IMR-90 (cell line): ENCODE measurements around the gene AIP. TPM values are rescaled to one million over a fixed set of nuclear protein-coding genes. Genes with fewer than 3 reads are reported as not detected.

Source experiments
- ATAC-seq: fragments of 200-7000 bp; cut with Tn5 transposase; 2 replicates; pipeline ENCODE4 v1.9.1; 2020; ENCODE audit warnings: low read depth, mild to moderate bottlenecking, moderate library complexity
- BruUV-seq: library from RNA; stranded (reverse); fragments of 400-500 nt; replicated peaks from 2 replicates; lab custom pipeline; 2021; lab: Mats Ljungman, UMichigan
- CTCF ChIA-PET: fragments of 300-600 bp; formaldehyde crosslinking; extraction: SDS; loops from one replicate; lab custom pipeline; 2021; ENCODE audit warnings: antibody characterized with exemption; lab: Yijun Ruan, JAX
- POLR2A ChIA-PET: fragments of 300-600 bp; sonication (Branson Sonifier 250); formaldehyde crosslinking; loops from one replicate; lab custom pipeline; 2022; ENCODE audit warnings: antibody characterized with exemption; ENCODE audit not compliant: unreplicated experiment; lab: Charles Lee
- DNase-seq: peaks from one replicate; pipeline ENCODE4 v3.0.0; 2013
- H2AFZ ChIP-seq: replicated peaks from 2 replicates; pipeline ENCODE3; 2013; ENCODE audit warnings: low read length, mild to moderate bottlenecking; ENCODE audit not compliant: poor library complexity
- H2AK5ac ChIP-seq: 2 replicates; pipeline ENCODE4 v1.6.1; 2013; ENCODE audit warnings: low read depth, low read length, inconsistent platforms
- H2AK9ac ChIP-seq: replicated peaks from 2 replicates; pipeline ENCODE3; 2013; ENCODE audit warnings: mild to moderate bottlenecking, low read depth, low read length, moderate library complexity; ENCODE audit not compliant: poor library complexity
- H2BK120ac ChIP-seq: 2 replicates; pipeline ENCODE4 v1.6.1; 2013; ENCODE audit warnings: low read depth, low read length, inconsistent platforms
- H2BK15ac ChIP-seq: 3 replicates; pipeline ENCODE4 v1.6.1; 2013; ENCODE audit warnings: low read depth, low read length, inconsistent platforms
- H2BK20ac ChIP-seq: 2 replicates; pipeline ENCODE4 v1.6.1; 2013; ENCODE audit warnings: low read depth, mild to moderate bottlenecking, inconsistent platforms, low read length, moderate library complexity
- H2BK5ac ChIP-seq: 2 replicates; pipeline ENCODE4 v1.6.1; 2013; ENCODE audit warnings: mild to moderate bottlenecking, low read depth, low read length, inconsistent platforms; ENCODE audit not compliant: poor library complexity, severe bottlenecking
- H3K14ac ChIP-seq: replicated peaks from 2 replicates; pipeline ENCODE4 v1.6.1; 2013; ENCODE audit warnings: low read depth, low read length, inconsistent platforms
- H3K18ac ChIP-seq: 2 replicates; pipeline ENCODE4 v1.6.1; 2013; ENCODE audit warnings: low read depth, low read length, control low read depth
- H3K23ac ChIP-seq: 2 replicates; pipeline ENCODE4 v1.6.1; 2013; ENCODE audit warnings: low read depth, low read length, inconsistent platforms
- H3K27ac ChIP-seq: 2 replicates; pipeline ENCODE4 v1.5.1; 2013; ENCODE audit warnings: mild to moderate bottlenecking, control low read depth, low read length; ENCODE audit not compliant: insufficient read depth
- H3K27me3 ChIP-seq: 2 replicates; pipeline ENCODE4 v1.6.1; 2013; ENCODE audit warnings: low read length; ENCODE audit not compliant: control insufficient read depth, insufficient read depth
- H3K36me3 ChIP-seq: 2 replicates; pipeline ENCODE4 v1.6.1; 2013; ENCODE audit warnings: low read length, mixed read lengths; ENCODE audit not compliant: control insufficient read depth, insufficient read depth
- H3K4ac ChIP-seq: 2 replicates; pipeline ENCODE4 v1.6.1; 2013; ENCODE audit warnings: low read depth, low read length, inconsistent platforms
- H3K4me1 ChIP-seq: 2 replicates; pipeline ENCODE4 v1.6.1; 2013; ENCODE audit warnings: low read length, mixed read lengths; ENCODE audit not compliant: control insufficient read depth, insufficient read depth
- H3K4me2 ChIP-seq: 2 replicates; pipeline ENCODE4 v1.6.1; 2013; ENCODE audit warnings: low read depth, mild to moderate bottlenecking, control low read depth, low read length, moderate library complexity
- H3K4me3 ChIP-seq: 2 replicates; pipeline ENCODE4 v1.5.1; 2013; ENCODE audit warnings: low read depth, mild to moderate bottlenecking, control low read depth, low read length, moderate library complexity; ENCODE audit not compliant: insufficient read depth
- H3K56ac ChIP-seq: 2 replicates; pipeline ENCODE4 v1.6.1; 2013; ENCODE audit warnings: low read length, inconsistent platforms; ENCODE audit not compliant: insufficient read depth; ENCODE audit errors: extremely low read depth
- H3K79me1 ChIP-seq, 2 experiments: 2 replicates each; pipeline ENCODE4 v1.6.1; 2013; ENCODE audit warnings: low read length in 2 of 2, inconsistent platforms in 1 of 2, low read depth in 1 of 2
- H3K9ac ChIP-seq: 2 replicates; pipeline ENCODE4 v1.6.1; 2013; ENCODE audit warnings: low read depth, low read length, control low read depth
- H3K9me1 ChIP-seq: 2 replicates; pipeline ENCODE4 v1.6.1; 2013; ENCODE audit warnings: low read length, inconsistent platforms; ENCODE audit not compliant: insufficient read depth
- H3K9me3 ChIP-seq: 2 replicates; pipeline ENCODE4 v1.6.1; 2013; ENCODE audit warnings: low read length; ENCODE audit not compliant: control insufficient read depth, insufficient read depth
- H4K20me1 ChIP-seq: 2 replicates; pipeline ENCODE4 v1.6.1; 2013; ENCODE audit warnings: low read length, inconsistent platforms; ENCODE audit not compliant: insufficient read depth
- H4K5ac ChIP-seq: 2 replicates; pipeline ENCODE4 v1.6.1; 2013; ENCODE audit warnings: mild to moderate bottlenecking, low read depth, low read length, control low read depth
- H4K8ac ChIP-seq, 2 experiments: 2 replicates each; pipeline ENCODE4 v1.6.1; 2013; ENCODE audit warnings: low read depth in 2 of 2, low read length in 2 of 2, control low read depth in 1 of 2, inconsistent platforms in 1 of 2
- H4K91ac ChIP-seq: 2 replicates; pipeline ENCODE4 v1.6.1; 2013; ENCODE audit warnings: low read depth, low read length, inconsistent platforms; ENCODE audit not compliant: insufficient read depth
- BHLHE40 ChIP-seq: fragments of 150-350 bp; IDR thresholded peaks from 2 replicates; pipeline ENCODE4 v1.6.1; 2016; ENCODE audit warnings: mild to moderate bottlenecking, low read depth, low read length
- CEBPB ChIP-seq: IDR thresholded peaks from 2 replicates; pipeline ENCODE4 v1.6.1; 2012; ENCODE audit warnings: low read depth, low read length, improper control_type of control experiment
- CHD1 ChIP-seq: IDR thresholded peaks from 2 replicates; pipeline ENCODE4 v1.6.1; 2012; ENCODE audit warnings: low read depth, low read length, improper control_type of control experiment
- FOS ChIP-seq: fragments of 150-350 bp; IDR thresholded peaks from 2 replicates; pipeline ENCODE4 v1.6.1; 2016; ENCODE audit warnings: low read depth, low read length
- MAFK ChIP-seq: IDR thresholded peaks from 2 replicates; pipeline ENCODE4 v1.6.1; 2012; ENCODE audit warnings: low read depth, low read length, improper control_type of control experiment
- MAZ ChIP-seq: IDR thresholded peaks from 2 replicates; pipeline ENCODE4 v1.6.1; 2012; ENCODE audit warnings: low read depth, mild to moderate bottlenecking, low read length, improper control_type of control experiment, moderate library complexity, borderline replicate concordance
- MXI1 ChIP-seq: IDR thresholded peaks from 2 replicates; pipeline ENCODE4 v1.6.1; 2012; ENCODE audit warnings: low read depth, mild to moderate bottlenecking, low read length, moderate library complexity, borderline replicate concordance
- NFE2L2 ChIP-seq: fragments of 150-350 bp; IDR thresholded peaks from 2 replicates; pipeline ENCODE4 v1.6.1; 2016; ENCODE audit warnings: low read depth, mild to moderate bottlenecking, low read length
- POLR2A ChIP-seq: IDR thresholded peaks from 2 replicates; pipeline ENCODE4 v1.6.1; 2012; ENCODE audit warnings: mild to moderate bottlenecking, low read depth, low read length
- RAD21 ChIP-seq: IDR thresholded peaks from 2 replicates; pipeline ENCODE4 v1.6.1; 2012; ENCODE audit warnings: low read length, improper control_type of control experiment
- RFX5 ChIP-seq: IDR thresholded peaks from 2 replicates; pipeline ENCODE4 v1.8.0; 2012; ENCODE audit warnings: low read depth, mild to moderate bottlenecking, low read length, moderate library complexity
- SMC3 ChIP-seq: fragments of 150-350 bp; IDR thresholded peaks from 2 replicates; pipeline ENCODE4 v1.6.1; 2016; ENCODE audit warnings: low read depth, mild to moderate bottlenecking, antibody characterized with exemption, low read length, moderate library complexity
- WGBS, 2 experiments: methylation state at CpG; one replicate each; pipeline versions ENCODE4 v1.1.5 to v1.1.7; 2013; ENCODE audit warnings: missing lambda C conversion rate in 2 of 2; ENCODE audit not compliant: insufficient read length in 1 of 2; ENCODE audit errors: extremely low coverage in 2 of 2; 5-methylcytosine and 5-hydroxymethylcytosine counted together
- dilution Hi-C: fragments of 300-500 bp; cut with HindIII; formaldehyde crosslinking; loops from one replicate; pipeline ENCODE4 v1.14.3; 2018; ENCODE audit warnings: low sequenced_read_pairs; ENCODE audit not compliant: unreplicated experiment
- in situ Hi-C: fragments of 300-500 bp; cut with MboI; formaldehyde crosslinking; loops from 3 replicates; pipeline ENCODE4 v1.14.3; 2019; ENCODE audit warnings: low sequenced_read_pairs, inconsistent platforms, mixed read lengths
- intact Hi-C: fragments of 100-400 bp; cut with micrococcal nuclease; formaldehyde crosslinking; loops from 2 replicates; pipeline ENCODE4 v1.10.0; 2022
- polyA plus RNA-seq, 3 experiments: library from polyadenylated mRNA; depleted of rRNA; stranded (reverse); fragments of >200 nt; gene quantifications; 2 replicates each; pipeline ENCODE4 v1.2.3, GENCODE V29; 2012; ENCODE audit warnings: low replicate concordance in 1 of 3
- total RNA-seq: library from RNA; depleted of rRNA; stranded (reverse); fragments of >200 nt; gene quantifications from 2 replicates; pipeline ENCODE4 v1.2.3, GENCODE V29; 2012
- TF ChIP-seq, protein P1 (sequence below): fragments of 150-350 bp; IDR thresholded peaks from 2 replicates; pipeline ENCODE4 v1.6.1; 2016; ENCODE audit warnings: low read depth, mild to moderate bottlenecking, low read length, moderate library complexity, borderline replicate concordance
- TF ChIP-seq, protein P2 (sequence below): fragments of 150-350 bp; IDR thresholded peaks from 2 replicates; pipeline ENCODE4 v1.6.1; 2017; ENCODE audit warnings: mild to moderate bottlenecking, antibody characterized with exemption, low read length, low read depth
- TF ChIP-seq, protein P3 (sequence below): conservative IDR thresholded peaks from 2 replicates; pipeline ENCODE4 v1.5.1; 2012; ENCODE audit warnings: mild to moderate bottlenecking, low read depth, low read length, improper control_type of control experiment

Gene AIP
- total and polyA plus RNA-seq, 2 of the 4 experiments (the other 2 are of a cell fraction), result 95.5 to 122 TPM

DNA sequence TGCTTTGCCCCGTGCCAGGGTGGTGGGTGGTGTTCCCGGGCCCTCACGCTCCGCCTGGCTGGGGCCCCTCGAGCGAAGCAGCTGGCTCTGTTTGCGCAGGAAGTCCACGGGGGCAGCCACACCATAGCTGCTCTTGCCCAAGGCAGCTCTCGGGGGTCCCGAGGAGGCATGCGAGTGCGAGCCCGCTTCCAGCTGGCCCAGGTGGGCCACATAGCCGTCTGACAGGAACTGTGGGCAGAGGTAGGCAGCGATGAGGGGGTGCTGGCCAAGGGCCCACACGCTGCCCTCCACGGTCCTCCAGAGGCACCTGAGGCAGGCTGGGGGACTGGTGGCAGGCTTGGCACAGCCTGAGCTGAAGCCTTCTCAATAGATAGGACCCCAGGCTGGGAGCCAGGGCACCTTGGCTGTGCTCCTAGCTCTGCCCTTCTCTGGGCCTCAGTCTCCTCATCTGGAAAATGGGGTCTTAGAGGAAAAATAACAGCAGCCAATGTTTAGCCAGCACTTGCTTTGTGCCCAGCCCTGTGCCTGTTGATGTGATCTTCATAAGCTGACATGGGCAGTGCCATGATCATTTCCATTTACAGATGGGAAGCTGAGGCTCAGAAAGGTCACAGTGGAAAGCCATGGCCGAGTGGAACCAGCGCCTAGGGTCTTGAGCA, 9.4 kb downstream of the AIP start:
- in situ Hi-C loops, result no loop called here
- Histone ChIP-seq H3K27ac (no peak overlapping the region), H3K14ac (no peak overlapping the region), H4K8ac (no peak overlapping the region), H3K9ac (no peak overlapping the region), H3K4me3 (no peak overlapping the region), H2BK5ac (no peak overlapping the region), H2AK5ac (no peak overlapping the region), H3K4me2 (no peak overlapping the region), H2BK15ac (no peak overlapping the region), H3K4me1 (no peaks in the 10 kb centered on the region), H3K23ac (no peak overlapping the region), H3K27me3 (no peaks in the 10 kb centered on the region), H3K18ac (no peak overlapping the region), H3K4ac (no peak overlapping the region), H4K5ac (no peak overlapping the region), H4K91ac (no peak overlapping the region), H2AFZ (no peak overlapping the region), H3K56ac (no peak overlapping the region), H3K9me3 (no peaks in the 10 kb centered on the region), H3K36me3 (peaks cover 55% of the 10 kb centered on the region), H3K79me1 (no peaks in the 10 kb centered on the region), H4K20me1 (no peaks in the 10 kb centered on the region; the same call in 1 of the 2 replicates), H3K9me1 (peaks cover 4% of the 10 kb centered on the region; the same call in 1 of the 2 replicates), H2BK20ac (no peak overlapping the region), H2BK120ac (no peak overlapping the region), H2AK9ac (no peak overlapping the region)
- dilution Hi-C loops, result no loop called here
- TF ChIP-seq SMC3 (no peak), POLR2A (no peak), CHD1 (no peak), CEBPB (no peak), NFE2L2 (no peak), RAD21 (no peak), MXI1 (no peak), MAFK (no peak), RFX5 (no peak), BHLHE40 (no peak), FOS (no peak), MAZ (no peak)
- TF ChIP-seq, protein P1, sequence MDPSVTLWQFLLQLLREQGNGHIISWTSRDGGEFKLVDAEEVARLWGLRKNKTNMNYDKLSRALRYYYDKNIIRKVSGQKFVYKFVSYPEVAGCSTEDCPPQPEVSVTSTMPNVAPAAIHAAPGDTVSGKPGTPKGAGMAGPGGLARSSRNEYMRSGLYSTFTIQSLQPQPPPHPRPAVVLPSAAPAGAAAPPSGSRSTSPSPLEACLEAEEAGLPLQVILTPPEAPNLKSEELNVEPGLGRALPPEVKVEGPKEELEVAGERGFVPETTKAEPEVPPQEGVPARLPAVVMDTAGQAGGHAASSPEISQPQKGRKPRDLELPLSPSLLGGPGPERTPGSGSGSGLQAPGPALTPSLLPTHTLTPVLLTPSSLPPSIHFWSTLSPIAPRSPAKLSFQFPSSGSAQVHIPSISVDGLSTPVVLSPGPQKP, result no peak
- TF ChIP-seq, protein P2, sequence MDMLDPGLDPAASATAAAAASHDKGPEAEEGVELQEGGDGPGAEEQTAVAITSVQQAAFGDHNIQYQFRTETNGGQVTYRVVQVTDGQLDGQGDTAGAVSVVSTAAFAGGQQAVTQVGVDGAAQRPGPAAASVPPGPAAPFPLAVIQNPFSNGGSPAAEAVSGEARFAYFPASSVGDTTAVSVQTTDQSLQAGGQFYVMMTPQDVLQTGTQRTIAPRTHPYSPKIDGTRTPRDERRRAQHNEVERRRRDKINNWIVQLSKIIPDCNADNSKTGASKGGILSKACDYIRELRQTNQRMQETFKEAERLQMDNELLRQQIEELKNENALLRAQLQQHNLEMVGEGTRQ, result no peak
- TF ChIP-seq, protein P3, sequence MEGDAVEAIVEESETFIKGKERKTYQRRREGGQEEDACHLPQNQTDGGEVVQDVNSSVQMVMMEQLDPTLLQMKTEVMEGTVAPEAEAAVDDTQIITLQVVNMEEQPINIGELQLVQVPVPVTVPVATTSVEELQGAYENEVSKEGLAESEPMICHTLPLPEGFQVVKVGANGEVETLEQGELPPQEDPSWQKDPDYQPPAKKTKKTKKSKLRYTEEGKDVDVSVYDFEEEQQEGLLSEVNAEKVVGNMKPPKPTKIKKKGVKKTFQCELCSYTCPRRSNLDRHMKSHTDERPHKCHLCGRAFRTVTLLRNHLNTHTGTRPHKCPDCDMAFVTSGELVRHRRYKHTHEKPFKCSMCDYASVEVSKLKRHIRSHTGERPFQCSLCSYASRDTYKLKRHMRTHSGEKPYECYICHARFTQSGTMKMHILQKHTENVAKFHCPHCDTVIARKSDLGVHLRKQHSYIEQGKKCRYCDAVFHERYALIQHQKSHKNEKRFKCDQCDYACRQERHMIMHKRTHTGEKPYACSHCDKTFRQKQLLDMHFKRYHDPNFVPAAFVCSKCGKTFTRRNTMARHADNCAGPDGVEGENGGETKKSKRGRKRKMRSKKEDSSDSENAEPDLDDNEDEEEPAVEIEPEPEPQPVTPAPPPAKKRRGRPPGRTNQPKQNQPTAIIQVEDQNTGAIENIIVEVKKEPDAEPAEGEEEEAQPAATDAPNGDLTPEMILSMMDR, result no peak
- ATAC-seq (no peak), DNase-seq (no peak)
- no TSS peak for BruUV-seq
- POLR2A ChIA-PET, result no interaction called here
- CTCF ChIA-PET, result no interaction called here
- 85% methylated on average over 7 of the region's 19 CpGs; no CpG with 5 or more reads in 1 of the 2 experiments for WGBS, 2 experiments
- intact Hi-C loops, result no loop called here
